Neural cell (in vitro differentiated cells): ENCODE results near the gene IPO11. TPM values are rescaled to one million over a fixed set of nuclear protein-coding genes. Genes with fewer than 3 reads are reported as not detected.

Experiments
- H2AFZ ChIP-seq: fragments of 200-600, 300-800 bp; sonication (generic), shearing (Covaris generic); 2 replicates; pipeline ENCODE4 v1.6.0; 2014; ENCODE audit warnings: low read depth, mild to moderate bottlenecking, antibody characterized with exemption, low read length, moderate library complexity
- H3F3A ChIP-seq: fragments of 200-600 bp; shearing (Covaris generic); 2 replicates; pipeline ENCODE4 v1.6.1; 2016; ENCODE audit warnings: mild to moderate bottlenecking, moderate library complexity, mixed read lengths, antibody characterized with exemption, low read length; ENCODE audit not compliant: insufficient read depth, poor library complexity, severe bottlenecking
- H3K27ac ChIP-seq: fragments of 200-600, 300-800 bp; sonication (generic), shearing (Covaris generic); 2 replicates; pipeline ENCODE4 v1.5.1; 2014; ENCODE audit warnings: mild to moderate bottlenecking, low read length, moderate library complexity
- H3K27me3 ChIP-seq: fragments of 300-800, 200-600 bp; sonication (generic), shearing (Covaris generic); 2 replicates; pipeline ENCODE4 v1.6.0; 2014; ENCODE audit warnings: mild to moderate bottlenecking, low read depth, low read length, moderate library complexity; ENCODE audit not compliant: insufficient read depth
- H3K36me3 ChIP-seq: fragments of 300-800, 200-600 bp; sonication (generic), shearing (Covaris generic); 2 replicates; pipeline ENCODE4 v1.5.1; 2014; ENCODE audit warnings: mild to moderate bottlenecking, antibody characterized with exemption, low read length, moderate library complexity; ENCODE audit not compliant: insufficient read depth
- H3K4me2 ChIP-seq: fragments of 300-800, 200-600 bp; sonication (generic), shearing (Covaris generic); 2 replicates; pipeline ENCODE4 v1.6.0; 2014; ENCODE audit warnings: mild to moderate bottlenecking, low read length
- H3K4me3 ChIP-seq: fragments of 300-800, 200-600 bp; sonication (generic), shearing (Covaris generic); 2 replicates; pipeline ENCODE4 v1.5.1; 2014; ENCODE audit warnings: mild to moderate bottlenecking, low read length, moderate library complexity
- H3K79me2 ChIP-seq: fragments of 200-600 bp; shearing (Covaris generic); replicated peaks from 2 replicates; pipeline ENCODE4 v1.6.0; 2014; ENCODE audit warnings: mild to moderate bottlenecking, low read length, moderate library complexity; ENCODE audit not compliant: insufficient read depth
- H3K9ac ChIP-seq: fragments of 300-800, 200-600 bp; sonication (generic), shearing (Covaris generic); 2 replicates; pipeline ENCODE4 v1.6.1; 2016; ENCODE audit warnings: mild to moderate bottlenecking, low read length, mixed read lengths
- H3K9me2 ChIP-seq: fragments of 200-600 bp; shearing (Covaris generic); 2 replicates; pipeline ENCODE4 v1.6.1; 2016; ENCODE audit warnings: mild to moderate bottlenecking, low read length, mixed read lengths; ENCODE audit not compliant: insufficient read depth
- H3K9me3 ChIP-seq: fragments of 200-600, 300-800 bp; sonication (generic), shearing (Covaris generic); 2 replicates; pipeline ENCODE4 v1.6.1; 2016; ENCODE audit warnings: mild to moderate bottlenecking, mixed run types, low read length, moderate library complexity, mixed read lengths
- H4K20me1 ChIP-seq: fragments of 200-600 bp; shearing (Covaris generic); 2 replicates; pipeline ENCODE4 v1.6.1; 2016; ENCODE audit warnings: mild to moderate bottlenecking, mixed run types; ENCODE audit not compliant: insufficient read depth
- CTCF ChIP-seq: fragments of 450-650 bp; IDR thresholded peaks from 2 replicates; pipeline ENCODE4 v1.5.1; 2014; ENCODE audit warnings: antibody characterized with exemption, mild to moderate bottlenecking, moderate library complexity; ENCODE audit not compliant: poor library complexity, severe bottlenecking
- EP300 ChIP-seq: fragments of 450-650 bp; conservative IDR thresholded peaks from 2 replicates; pipeline ENCODE4 v1.6.1; 2014; ENCODE audit warnings: antibody characterized with exemption, mild to moderate bottlenecking, moderate library complexity; ENCODE audit not compliant: poor library complexity, severe bottlenecking
- EZH2 ChIP-seq: fragments of 200-600, 300-800 bp; shearing (Covaris generic), sonication (generic); IDR thresholded peaks from 2 replicates; pipeline ENCODE4 v1.6.1; 2014; ENCODE audit warnings: antibody characterized with exemption, low read length, borderline replicate concordance, mild to moderate bottlenecking; ENCODE audit not compliant: insufficient read depth, poor library complexity, severe bottlenecking
- MXI1 ChIP-seq: fragments of 450-650 bp; conservative IDR thresholded peaks from 2 replicates; pipeline ENCODE4 v1.6.1; 2014; ENCODE audit warnings: antibody characterized with exemption, mild to moderate bottlenecking; ENCODE audit not compliant: poor library complexity, severe bottlenecking
- POLR2AphosphoS5 ChIP-seq: IDR thresholded peaks from 2 replicates; pipeline ENCODE4 v1.6.1; 2012
- RAD21 ChIP-seq: fragments of 450-650 bp; conservative IDR thresholded peaks from 2 replicates; pipeline ENCODE4 v1.6.1; 2014; ENCODE audit warnings: antibody characterized with exemption, mild to moderate bottlenecking, moderate library complexity
- REST ChIP-seq: IDR thresholded peaks from 2 replicates; pipeline ENCODE4 v1.6.1; 2012; ENCODE audit warnings: borderline replicate concordance
- SMC3 ChIP-seq: fragments of 450-650 bp; conservative IDR thresholded peaks from 2 replicates; pipeline ENCODE4 v1.6.1; 2014; ENCODE audit warnings: antibody characterized with exemption, mild to moderate bottlenecking, moderate library complexity; ENCODE audit not compliant: poor library complexity
- TAF1 ChIP-seq: IDR thresholded peaks from 2 replicates; pipeline ENCODE4 v1.6.1; 2012; ENCODE audit warnings: low read depth
- polyA plus RNA-seq: library from polyadenylated mRNA; depleted of rRNA; stranded (reverse); fragments of >200 nt; gene quantifications from 2 replicates; pipeline ENCODE4 v1.2.3, GENCODE V29; 2014

Gene IPO11
- polyA plus RNA-seq, 1 donor from 2014 or later, result 12.5 TPM

DNA sequence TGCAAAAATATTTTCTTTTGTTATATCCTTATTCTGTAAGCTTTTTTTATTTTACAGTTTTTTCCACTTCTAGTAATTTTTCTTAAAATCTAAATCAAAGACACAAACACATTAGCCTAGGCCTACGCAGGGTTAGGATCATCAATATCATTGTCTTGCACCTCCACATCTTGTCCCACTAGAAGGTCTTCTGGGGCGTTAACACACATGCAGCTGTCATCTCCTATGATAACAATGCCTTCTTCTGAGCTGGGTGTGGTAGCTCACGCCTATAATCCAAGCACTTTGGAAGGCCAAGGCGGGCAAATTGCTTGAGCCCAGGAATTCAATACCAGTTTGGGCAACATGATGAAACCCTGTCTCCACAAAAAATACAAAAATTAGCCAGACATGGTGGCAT is 87.2 kb downstream of the IPO11 start:
- no peak for TF ChIP-seq SMC3
- no peak for TF ChIP-seq REST
- TF ChIP-seq EZH2, result no peak
- TF ChIP-seq TAF1, result no peak
- no peak for TF ChIP-seq MXI1
- TF ChIP-seq POLR2AphosphoS5, result no peak
- no peak for TF ChIP-seq RAD21
- TF ChIP-seq CTCF, result no peak
- TF ChIP-seq EP300, result no peak
- Histone ChIP-seq H3K9me2 (no peaks in the 10 kb centered on the region), H3K27ac (no peak overlapping the region), H2AFZ (no peak overlapping the region), H3F3A (no peaks in the 10 kb centered on the region), H3K79me2 (no peaks in the 10 kb centered on the region), H4K20me1 (no peaks in the 10 kb centered on the region), H3K4me3 (no peak overlapping the region), H3K9ac (no peak overlapping the region), H3K4me2 (no peak overlapping the region), H3K36me3 (no peaks in the 10 kb centered on the region), H3K27me3 (no peaks in the 10 kb centered on the region), H3K9me3 (no peaks in the 10 kb centered on the region)

DNA sequence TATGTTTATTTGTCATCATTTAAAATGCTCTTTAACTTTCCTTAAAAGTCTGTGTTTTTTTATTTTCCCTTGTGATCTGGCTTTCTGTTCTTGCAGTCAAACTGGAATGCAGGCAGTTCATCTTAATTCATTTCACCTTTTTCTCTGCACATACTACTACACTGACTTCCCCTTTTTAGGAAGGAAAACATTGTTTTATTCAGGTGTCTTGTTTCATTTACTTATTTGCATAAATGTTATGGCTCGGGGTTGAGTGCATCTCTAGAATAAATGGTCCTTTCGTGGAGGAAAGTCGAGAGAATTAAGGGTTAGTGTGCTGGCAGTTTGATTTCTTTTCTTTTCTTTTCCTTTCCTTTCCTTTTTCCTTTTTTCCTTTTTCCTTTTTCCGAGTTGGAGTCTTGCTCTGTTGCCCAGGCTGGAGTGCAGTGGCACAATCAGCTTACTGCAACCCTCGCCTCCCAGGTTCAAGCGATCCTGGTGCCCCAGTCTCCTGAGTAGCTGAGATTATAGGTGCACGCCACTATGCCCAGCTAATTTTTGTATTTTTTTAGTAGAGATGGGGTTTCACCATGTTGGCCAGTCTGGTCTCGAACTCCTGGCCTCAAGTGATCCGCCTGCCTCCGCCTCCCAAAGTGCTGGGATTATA is 90.0 kb downstream of the IPO11 start:
- Histone ChIP-seq H3K9me2 (no peaks in the 10 kb centered on the region), H3K36me3 (no peaks in the 10 kb centered on the region), H3F3A (no peaks in the 10 kb centered on the region), H4K20me1 (no peaks in the 10 kb centered on the region), H3K79me2 (no peaks in the 10 kb centered on the region), H3K4me2 (no peak overlapping the region), H3K27ac (no peak overlapping the region), H3K9ac (no peak overlapping the region), H3K4me3 (no peak overlapping the region), H3K27me3 (no peaks in the 10 kb centered on the region), H2AFZ (no peak overlapping the region), H3K9me3 (no peaks in the 10 kb centered on the region)
- TF ChIP-seq POLR2AphosphoS5 (no peak), RAD21 (no peak), MXI1 (no peak), CTCF (no peak), SMC3 (no peak), TAF1 (no peak), REST (no peak), EZH2 (no peak)
